PC-9 (cell line): ENCODE results near the gene TRIM44. TPM values are rescaled to one million over a fixed set of nuclear protein-coding genes. Genes with fewer than 3 reads are reported as not detected.

Experiments used
- BruUV-seq: library from RNA; stranded (reverse); fragments of 400-500 nt; replicated peaks from 2 replicates; lab custom pipeline; 2021; lab: Mats Ljungman, UMichigan
- CTCF ChIA-PET: fragments of 300-600 bp; sonication (Branson Sonifier 250); formaldehyde crosslinking; loops from one replicate; lab custom pipeline; 2022; ENCODE audit warnings: antibody characterized with exemption; lab: Charles Lee
- POLR2A ChIA-PET: fragments of 300-600 bp; sonication (Branson Sonifier 250); formaldehyde crosslinking; loops from one replicate; lab custom pipeline; 2022; ENCODE audit warnings: antibody characterized with exemption; ENCODE audit not compliant: unreplicated experiment; lab: Charles Lee
- DNase-seq, 2 experiments: peaks; one replicate each; pipeline versions ENCODE4 v3.0.0 to v3.0.0-alpha.2; 2015 to 2022; ENCODE audit warnings: mixed read lengths in 1 of 2
- H2AFZ ChIP-seq: fragments of 200-600 bp; sonication (generic); 2 replicates; pipeline ENCODE4 v1.8.1; 2017; ENCODE audit warnings: antibody characterized with exemption
- H3F3A ChIP-seq: fragments of 200-600 bp; sonication (generic); 2 replicates; pipeline ENCODE4 v1.8.1; 2017; ENCODE audit warnings: antibody characterized with exemption, mild to moderate bottlenecking, low read depth; ENCODE audit not compliant: insufficient read depth
- H3K27ac ChIP-seq: fragments of 200-600 bp; sonication (generic); 2 replicates; pipeline ENCODE4 v1.6.1; 2016; ENCODE audit warnings: mixed run types
- H3K27me3 ChIP-seq: fragments of 200-600 bp; sonication (generic); 2 replicates; pipeline ENCODE4 v1.6.1; 2016; ENCODE audit warnings: low read depth, mixed run types; ENCODE audit not compliant: insufficient read depth
- H3K36me3 ChIP-seq: fragments of 200-600 bp; sonication (generic); 2 replicates; pipeline ENCODE4 v1.6.1; 2016; ENCODE audit warnings: low read depth, mixed run types
- H3K4me1 ChIP-seq: fragments of 200-600 bp; sonication (generic); replicated peaks from 2 replicates; pipeline ENCODE4 v1.6.1; 2016; ENCODE audit warnings: mixed run types; ENCODE audit not compliant: insufficient read depth
- H3K4me2 ChIP-seq: fragments of 200-600 bp; sonication (generic); 2 replicates; pipeline ENCODE4 v1.6.1; 2017; ENCODE audit warnings: mixed run types
- H3K4me3 ChIP-seq: fragments of 200-600 bp; sonication (generic); 2 replicates; pipeline ENCODE4 v1.6.1; 2016; ENCODE audit warnings: mixed run types
- H3K79me2 ChIP-seq: fragments of 200-600 bp; sonication (generic); 2 replicates; pipeline ENCODE4 v1.6.1; 2017; ENCODE audit warnings: low read depth, mixed run types
- H3K9me2 ChIP-seq: fragments of 200-600 bp; sonication (generic); 2 replicates; pipeline ENCODE4 v1.8.1; 2017; ENCODE audit warnings: mild to moderate bottlenecking; ENCODE audit not compliant: insufficient read depth
- H3K9me3 ChIP-seq: fragments of 200-600 bp; sonication (generic); 2 replicates; pipeline ENCODE4 v1.8.1; 2016; ENCODE audit warnings: low read depth; ENCODE audit not compliant: insufficient read depth
- H4K20me1 ChIP-seq: fragments of 200-600 bp; sonication (generic); 2 replicates; pipeline ENCODE4 v1.8.1; 2017; ENCODE audit not compliant: insufficient read depth
- CTCF ChIP-seq: fragments of 200-600 bp; sonication (generic); conservative IDR thresholded peaks from 2 replicates; pipeline ENCODE4 v1.6.1; 2017; ENCODE audit warnings: mixed run types, antibody characterized with exemption, mild to moderate bottlenecking, moderate library complexity
- EZH2 ChIP-seq: fragments of 200-600 bp; sonication (generic); IDR thresholded peaks from 2 replicates; pipeline ENCODE4 v1.8.0; 2017; ENCODE audit warnings: antibody characterized with exemption, low read depth
- intact Hi-C: fragments of 100-400 bp; cut with micrococcal nuclease; formaldehyde crosslinking; loops from one replicate; pipeline ENCODE4 v1.10.0; 2022; ENCODE audit not compliant: unreplicated experiment
- total RNA-seq: library from RNA; stranded (reverse); gene quantifications from 2 replicates; pipeline ENCODE4 v1.2.3, GENCODE V29; 2021

The TRIM44 gene
- total RNA-seq, 1 experiment from 2014 or later = 100 TPM

GRCh38 chr11:35727140-35727539 is 64.6 kb downstream of the TRIM44 start:
- H3K27me3 ChIP-seq = no peaks in the 10 kb centered on the region
- no peak overlapping the region for H3K27ac ChIP-seq
- peaks cover 20% of the 10 kb centered on the region for H4K20me1 ChIP-seq
- peaks cover 47% of the 10 kb centered on the region for H3K36me3 ChIP-seq
- no peak overlapping the region for H3K4me3 ChIP-seq
- H3K79me2 ChIP-seq = peaks cover 31% of the 10 kb centered on the region; the same call in 1 of the 2 replicates
- H3K9me2 ChIP-seq = no peaks in the 10 kb centered on the region
- no peak overlapping the region for H2AFZ ChIP-seq
- H3F3A ChIP-seq = peaks cover 10% of the 10 kb centered on the region; the same call in 1 of the 2 replicates
- BruUV-seq = no TSS peak
- TF ChIP-seq CTCF (no peak), EZH2 (no peak)
- H3K9me3 ChIP-seq = peaks cover 5% of the 10 kb centered on the region
- ChIA-PET POLR2A (no interaction called here), CTCF (no interaction called here)
- intact Hi-C loops = no loop called here
- no peak overlapping the region for H3K4me2 ChIP-seq
- no peak for DNase-seq
- 0 out of 2 replicates have a peak, but pooled peaks cover 9% of the 10 kb centered on the region for H3K4me1 ChIP-seq

- H3K36me3 ChIP-seq = peaks cover 60% of the 10 kb centered on the region
- POLR2A ChIA-PET = no interaction called here
- no peaks in the 10 kb centered on the region for H3K9me2 ChIP-seq
- H3K27me3 ChIP-seq = no peaks in the 10 kb centered on the region
- H3F3A ChIP-seq = peaks cover 3% of the 10 kb centered on the region; the same call in 1 of the 2 replicates
- H3K9me3 ChIP-seq = peaks cover 5% of the 10 kb centered on the region
- CTCF ChIA-PET = interaction anchor here (0.6 kb wide), 1 partner anchor 14 kb away, joined by 4 read pairs; no protein-coding TSS in a partner anchor
- peaks cover 16% of the 10 kb centered on the region; the same call in 1 of the 2 replicates for H3K79me2 ChIP-seq
- H3K4me2 ChIP-seq = no peak overlapping the region
- no peak for DNase-seq
- intact Hi-C loops = no loop called here
- TF ChIP-seq EZH2 = no peak
- no peak for TF ChIP-seq CTCF
- BruUV-seq = no TSS peak
- peaks cover 4% of the 10 kb centered on the region for H4K20me1 ChIP-seq
- no peak overlapping the region for H2AFZ ChIP-seq
- no peak overlapping the region for H3K27ac ChIP-seq
- H3K4me1 ChIP-seq = no peaks in the 10 kb centered on the region
- no peak overlapping the region for H3K4me3 ChIP-seq
Measured at GRCh38 chr11:35730254-35730653, 67.7 kb downstream of the TRIM44 start.

- H3K27ac ChIP-seq = no peak overlapping the region
- 0 out of 2 replicates have a peak, but pooled peaks cover 5% of the 10 kb centered on the region for H3K79me2 ChIP-seq
- no peak overlapping the region for H3K4me3 ChIP-seq
- DNase-seq = no peak
- peaks cover 6% of the 10 kb centered on the region; the same call in 1 of the 2 replicates for H3F3A ChIP-seq
- no TSS peak for BruUV-seq
- peaks cover 5% of the 10 kb centered on the region for H3K9me3 ChIP-seq
- TF ChIP-seq CTCF (no peak), EZH2 (no peak)
- no peaks in the 10 kb centered on the region for H3K4me1 ChIP-seq
- ChIA-PET CTCF (interaction anchor here (1.2 kb wide), 1 partner anchor 87 kb away, joined by 6 read pairs; no protein-coding TSS in a partner anchor), POLR2A (interaction anchor here (0.6 kb wide), 1 partner anchor 66 kb away, joined by 6 read pairs; no protein-coding TSS in a partner anchor)
- intact Hi-C loops = no loop called here
- H3K27me3 ChIP-seq = no peaks in the 10 kb centered on the region
- no peaks in the 10 kb centered on the region for H3K9me2 ChIP-seq
- H4K20me1 ChIP-seq = peaks cover 4% of the 10 kb centered on the region
- no peak overlapping the region for H2AFZ ChIP-seq
- no peak overlapping the region for H3K4me2 ChIP-seq
- H3K36me3 ChIP-seq = peaks cover 36% of the 10 kb centered on the region; the same call in 1 of the 2 replicates
Measured at GRCh38 chr11:35734669-35735410, 72.3 kb downstream of the TRIM44 start.
